Measurements from ENCODE around the gene AFF3.

Gene AFF3

GRCh38 chr2:99706735-99707134 lies 435.7 kb downstream of the AFF3 start:
- no peak overlapping the region for H3K27ac ChIP-seq (ENCODE audit: poor library complexity, severe bottlenecking)
- H3K4me3 ChIP-seq (ENCODE audit: severe bottlenecking), result no peak overlapping the region
- DNase-seq (ENCODE audit: low spot score), result no peak
- H3K36me3 ChIP-seq (ENCODE audit: low read depth), result no peaks in the 10 kb centered on the region
- no peak for ATAC-seq (ENCODE audit: low read depth)
- H3K9me3 ChIP-seq (ENCODE audit: severe bottlenecking), result no peaks in the 10 kb centered on the region
- TF ChIP-seq CTCF (IDR thresholded peaks at IDR 0.05; ENCODE audit: poor library complexity, severe bottlenecking), result no peak
- peaks cover 2% of the 10 kb centered on the region for H3K4me1 ChIP-seq (ENCODE audit: insufficient read depth, poor library complexity, severe bottlenecking)
- H3K27me3 ChIP-seq (ENCODE audit: insufficient read depth, poor library complexity, severe bottlenecking), result no peaks in the 10 kb centered on the region

DNA sequence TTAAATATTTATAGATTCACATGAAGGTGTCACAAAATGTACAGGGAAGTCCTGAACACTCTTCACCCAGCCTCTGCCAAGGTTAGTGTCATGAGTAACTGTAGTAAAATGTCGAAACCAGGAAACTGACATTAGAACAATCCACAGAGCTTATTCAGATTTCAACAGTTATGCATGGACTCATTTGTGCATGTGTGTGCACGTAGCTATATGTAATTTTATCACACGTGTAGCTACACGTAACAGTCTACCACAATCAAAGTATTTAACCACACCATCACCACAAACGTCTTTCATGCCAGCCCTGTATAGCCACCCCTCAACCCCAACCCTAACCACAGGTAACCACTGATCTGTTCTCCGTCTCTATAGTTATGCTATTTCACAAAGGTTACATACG lies 440.9 kb downstream of the AFF3 start:
- peak; percentile 80 for ATAC-seq (ENCODE audit: low read depth)
- peaks cover 18% of the 10 kb centered on the region for H3K4me1 ChIP-seq (ENCODE audit: insufficient read depth, poor library complexity, severe bottlenecking)
- H3K27ac ChIP-seq (ENCODE audit: poor library complexity, severe bottlenecking), result no peak overlapping the region
- TF ChIP-seq CTCF (IDR thresholded peaks at IDR 0.05; ENCODE audit: poor library complexity, severe bottlenecking), result no peak
- no peaks in the 10 kb centered on the region for H3K9me3 ChIP-seq (ENCODE audit: severe bottlenecking)
- no peaks in the 10 kb centered on the region for H3K36me3 ChIP-seq (ENCODE audit: low read depth)
- no peaks in the 10 kb centered on the region for H3K27me3 ChIP-seq (ENCODE audit: insufficient read depth, poor library complexity, severe bottlenecking)
- no peak overlapping the region for H3K4me3 ChIP-seq (ENCODE audit: severe bottlenecking)
- no peak for DNase-seq (ENCODE audit: low spot score)

DNA sequence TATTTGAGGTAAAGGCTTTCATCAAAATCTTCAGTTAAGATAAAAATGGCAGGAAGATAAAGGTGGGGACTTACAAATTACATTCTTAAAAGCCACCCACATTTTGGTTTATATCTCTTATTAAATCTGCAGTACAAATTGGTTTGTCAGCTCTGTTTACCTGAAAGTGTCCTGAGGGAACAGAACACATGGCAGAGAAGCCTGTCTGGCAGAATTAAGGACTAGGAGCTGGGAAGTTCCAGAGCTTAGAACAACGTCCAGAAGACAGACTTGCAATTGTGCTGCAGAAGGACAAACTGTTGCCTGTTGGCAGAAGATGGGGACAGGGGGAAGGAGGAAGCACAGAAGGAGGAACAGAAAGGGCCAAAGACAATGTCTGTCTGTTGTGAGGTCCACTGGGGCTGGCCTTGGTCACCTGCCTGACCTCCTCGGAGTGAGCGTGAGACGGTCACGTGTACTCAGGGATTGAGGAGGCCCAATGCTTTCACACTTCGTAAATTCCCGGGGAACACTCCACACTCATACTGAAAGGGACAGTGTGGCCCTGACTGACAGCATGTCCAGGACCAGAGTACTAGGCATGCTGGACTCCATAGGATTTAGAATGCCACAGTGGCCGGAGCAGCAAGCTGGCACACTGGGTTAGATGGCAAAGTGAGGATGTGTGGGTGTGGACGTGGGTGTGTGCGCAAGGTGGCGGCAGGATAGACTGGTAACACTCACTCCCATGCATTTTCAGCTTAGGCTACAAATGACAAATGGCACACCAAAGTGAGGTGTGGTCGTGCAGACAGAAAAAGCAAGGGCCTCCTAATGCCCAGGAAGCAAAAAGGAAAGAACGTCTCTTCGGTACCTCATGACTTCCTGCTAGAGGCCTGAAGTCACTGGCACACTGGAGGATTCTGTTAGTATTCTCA lies 441.6 kb downstream of the AFF3 start:
- no peak for DNase-seq (ENCODE audit: low spot score)
- Histone ChIP-seq H3K4me3 (ENCODE audit: severe bottlenecking) (no peak overlapping the region), H3K9me3 (ENCODE audit: severe bottlenecking) (no peaks in the 10 kb centered on the region), H3K4me1 (ENCODE audit: insufficient read depth, poor library complexity, severe bottlenecking) (peaks cover 18% of the 10 kb centered on the region), H3K36me3 (ENCODE audit: low read depth) (no peaks in the 10 kb centered on the region), H3K27ac (ENCODE audit: poor library complexity, severe bottlenecking) (no peak overlapping the region), H3K27me3 (ENCODE audit: insufficient read depth, poor library complexity, severe bottlenecking) (no peaks in the 10 kb centered on the region)
- no peak for ATAC-seq (ENCODE audit: low read depth)
- TF ChIP-seq CTCF (IDR thresholded peaks at IDR 0.05; ENCODE audit: poor library complexity, severe bottlenecking), result no peak

- no peaks in the 10 kb centered on the region for H3K27me3 ChIP-seq (ENCODE audit: insufficient read depth, poor library complexity, severe bottlenecking)
- H3K4me3 ChIP-seq (ENCODE audit: severe bottlenecking), result no peak overlapping the region
- no peaks in the 10 kb centered on the region for H3K36me3 ChIP-seq (ENCODE audit: low read depth)
- TF ChIP-seq CTCF (IDR thresholded peaks at IDR 0.05; ENCODE audit: poor library complexity, severe bottlenecking), result no peak
- peaks cover 18% of the 10 kb centered on the region for H3K4me1 ChIP-seq (ENCODE audit: insufficient read depth, poor library complexity, severe bottlenecking)
- H3K27ac ChIP-seq (ENCODE audit: poor library complexity, severe bottlenecking), result no peak overlapping the region
- ATAC-seq (ENCODE audit: low read depth) (peak; percentile 61; the same call in 2 of the 3 replicates), DNase-seq (ENCODE audit: low spot score) (no peak)
- no peaks in the 10 kb centered on the region for H3K9me3 ChIP-seq (ENCODE audit: severe bottlenecking)
Observed at GRCh38 chr2:99698896-99699295, 443.5 kb downstream of the AFF3 start.

Measured in RWPE2 (cell line).